HG02588 (cell line): ENCODE data around the gene SLC2A8.

Experiments
- ATAC-seq: cut with Tn5 transposase; IDR thresholded peaks from one replicate; pipeline ENCODE4 v1.9.1; 2021; ENCODE audit warnings: mild to moderate bottlenecking, moderate library complexity; ENCODE audit not compliant: unreplicated experiment

The SLC2A8 gene

DNA sequence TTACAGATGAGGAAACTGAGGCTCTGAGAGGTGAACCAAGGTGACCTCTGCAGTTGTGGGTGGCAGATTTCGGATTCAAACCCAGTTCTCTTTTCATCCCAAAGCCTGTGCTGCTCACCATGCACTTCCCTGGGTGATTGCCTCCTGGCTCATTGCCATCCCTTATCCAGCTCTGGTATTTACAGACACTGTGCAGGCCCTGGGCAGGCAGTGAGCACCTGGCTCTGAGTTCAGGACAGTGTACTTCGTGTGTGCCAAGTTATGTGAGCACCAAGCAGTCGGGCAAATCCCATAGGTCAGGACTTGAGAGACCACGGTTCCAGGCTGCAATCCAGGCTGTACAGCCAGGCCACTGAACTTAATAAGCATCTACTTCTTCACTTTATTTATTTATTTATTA is 55.7 kb downstream of the SLC2A8 start:
- no peak for ATAC-seq

DNA sequence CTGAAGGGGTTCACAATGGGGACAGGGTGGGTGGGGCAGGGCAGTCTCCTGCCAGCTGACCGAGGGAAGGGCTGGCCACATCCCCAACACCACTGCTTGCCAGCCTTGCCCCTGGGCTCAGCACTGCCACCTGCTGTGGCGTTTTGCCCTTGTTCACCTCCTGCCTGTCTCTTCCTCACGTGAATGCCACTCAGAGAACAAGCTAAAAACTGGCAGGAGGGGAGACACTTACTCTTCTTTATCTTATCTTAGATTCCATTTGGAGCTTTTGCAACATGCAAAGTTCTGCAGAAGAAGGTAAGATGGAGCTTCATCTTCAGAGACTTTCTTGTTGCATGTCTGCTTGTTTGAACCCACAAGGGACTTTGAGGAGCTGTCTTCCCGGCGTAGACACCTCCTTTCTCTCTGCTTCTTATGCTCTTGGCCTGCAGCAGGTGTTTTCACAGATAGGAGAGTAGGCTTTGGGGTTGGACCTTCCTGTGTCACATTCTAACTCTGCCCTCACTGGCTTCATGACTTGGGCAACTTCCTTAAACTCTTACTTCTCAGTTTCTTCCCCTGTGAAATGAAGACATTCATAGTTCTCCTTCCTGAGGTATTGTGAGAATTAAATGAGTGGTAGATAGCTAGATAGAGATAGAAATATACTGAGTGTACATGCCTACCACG is 58.5 kb downstream of the SLC2A8 start:
- no peak for ATAC-seq

DNA sequence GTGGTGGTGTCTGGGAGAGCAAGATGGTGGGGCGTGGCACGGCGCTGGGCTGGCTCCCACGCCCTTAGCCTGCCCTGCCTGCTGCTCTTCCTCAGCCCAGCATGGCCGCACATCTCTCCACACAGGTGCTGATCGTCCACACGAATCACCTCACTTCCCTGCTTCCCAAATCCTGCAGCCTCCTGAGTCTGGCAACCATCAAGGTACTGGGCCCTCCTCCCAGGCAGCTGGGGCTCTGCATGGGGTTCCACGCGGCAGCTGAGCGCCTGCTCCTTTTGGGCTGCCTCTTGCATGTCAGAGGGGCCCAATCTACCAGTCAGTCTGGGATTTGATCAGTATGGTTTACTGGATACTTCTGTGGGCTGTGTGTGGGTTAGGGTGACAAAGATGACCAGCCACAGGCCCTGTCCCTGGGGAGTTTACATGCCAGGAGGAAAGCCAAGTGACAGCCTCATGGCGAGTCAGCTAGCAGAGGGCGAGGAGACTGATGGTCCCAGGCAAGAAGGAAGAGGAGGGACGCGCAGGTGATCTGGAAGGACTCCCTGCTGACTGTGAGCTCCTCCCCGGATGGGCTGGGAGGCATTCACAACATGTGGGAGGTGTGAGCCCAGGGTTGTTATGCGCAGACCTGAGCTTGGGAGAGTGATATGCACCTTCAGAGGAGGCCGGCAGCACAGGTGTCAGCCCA is 60.4 kb downstream of the SLC2A8 start:
- ATAC-seq = no peak
